Upper lobe of left lung (tissue), 6 donors: Measurements from ENCODE around the gene ISOC2. TPM values are rescaled to one million over a fixed set of nuclear protein-coding genes. Genes with fewer than 3 reads are reported as not detected.

Experiments
- ATAC-seq, 2 donors: fragments of 200-7000 bp; cut with Tn5 transposase; one replicate each; pipeline ENCODE4 v1.9.1; 2022; ENCODE audit warnings: mild to moderate bottlenecking in 2 of 2, moderate library complexity in 2 of 2; ENCODE audit not compliant: low FRiP score in 2 of 2
- DNase-seq, 2 donors: peaks; one replicate each; pipeline ENCODE4 v3.0.0-alpha.2; 2019 to 2020
- H3K27ac ChIP-seq, 4 donors: fragments of 200-600 bp; sonication (generic); one replicate each; pipeline ENCODE4 v1.5.1; 2016 to 2019
- H3K27me3 ChIP-seq, 4 donors: fragments of 200-600 bp; sonication (generic); one replicate each; pipeline ENCODE4 v1.5.1; 2017 to 2019
- H3K36me3 ChIP-seq, 4 donors: fragments of 200-600 bp; sonication (generic); one replicate each; pipeline ENCODE4 v1.5.1; 2016 to 2019
- H3K4me1 ChIP-seq, 4 donors: fragments of 200-600 bp; sonication (generic); one replicate each; pipeline ENCODE4 v1.5.1; 2018 to 2019
- H3K4me3 ChIP-seq, 4 donors: fragments of 200-600 bp; sonication (generic); one replicate each; pipeline ENCODE4 v1.5.1; 2017 to 2019; ENCODE audit warnings: mild to moderate bottlenecking in 2 of 4, moderate library complexity in 1 of 4
- H3K9me3 ChIP-seq, 4 donors: fragments of 200-600 bp; sonication (generic); one replicate each; pipeline ENCODE4 v1.5.1; 2018 to 2019
- CTCF ChIP-seq, 6 experiments: fragments of 450-650 bp in 4 of 6; fragments of 200-600 bp in 2 of 6; sonication (generic) in 2 of 6; IDR thresholded peaks; one replicate each; pipeline ENCODE4 v1.5.1; 2016 to 2019; ENCODE audit warnings: antibody characterized with exemption in 6 of 6
- EP300 ChIP-seq, 4 donors: sonication (generic); formaldehyde crosslinking; IDR thresholded peaks; one replicate each; pipeline ENCODE4 v1.5.1; 2017; ENCODE audit warnings: antibody characterized with exemption in 4 of 4, control low read depth in 2 of 4
- POLR2A ChIP-seq, 4 donors: fragments of 450-650 bp; IDR thresholded peaks; one replicate each; pipeline ENCODE4 v1.5.1; 2016 to 2017; ENCODE audit warnings: antibody characterized with exemption in 4 of 4, mild to moderate bottlenecking in 2 of 4
- POLR2AphosphoS5 ChIP-seq, 2 donors: sonication (generic); formaldehyde crosslinking; IDR thresholded peaks; one replicate each; pipeline ENCODE4 v1.5.1; 2017; ENCODE audit warnings: antibody characterized with exemption in 2 of 2
- WGBS, 2 donors: methylation state at CpG; one replicate each; pipeline ENCODE4 v1.1.5; 2017 to 2018; 5-methylcytosine and 5-hydroxymethylcytosine counted together
- total RNA-seq, 6 donors: library from RNA; depleted of rRNA in 4 of 6; stranded (reverse); fragments of >200 nt in 4 of 6; gene quantifications; one replicate each; pipeline versions ENCODE4 v1.1.0 to v1.2.1, GENCODE V29; 2016 to 2021
- donor health status: DM: no; HTN: no; CAD: no; lungs with moderate emphysema.
- donor health status: DM: no; HTN: yes; CAD: no; lungs with severe emphysema.

The ISOC2 gene
- total RNA-seq, 6 donors from 2014 or later, result 4.2 to 44.8 (median 36.7) TPM

DNA sequence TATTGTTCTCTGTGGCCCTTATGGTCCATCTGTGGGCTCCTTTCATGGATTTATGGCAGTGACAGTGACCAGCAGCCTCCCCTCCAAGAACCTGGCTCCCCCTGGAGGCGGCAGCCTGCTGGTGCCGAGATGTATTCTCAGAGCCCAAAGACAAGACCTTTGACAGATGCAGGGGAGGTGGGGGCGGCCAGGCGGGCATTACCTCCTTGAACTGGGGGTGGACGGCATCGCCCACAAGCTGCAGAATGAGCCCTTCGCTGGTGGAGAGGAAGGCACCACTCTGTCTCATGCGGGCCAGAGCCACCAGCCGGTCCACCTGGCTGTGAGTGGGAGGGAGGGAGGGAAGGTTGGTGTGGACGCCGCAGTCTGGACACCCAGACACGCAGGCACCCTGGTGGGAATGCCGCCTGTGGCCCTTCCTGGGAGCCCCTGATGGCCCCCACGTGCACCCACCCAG is 6.6 kb downstream of the ISOC2 start:
- no peaks in the 10 kb centered on the region for H3K9me3 ChIP-seq
- H3K4me1 ChIP-seq, result peaks cover 19 to 28% (median 24%) of the 10 kb centered on the region in 4 donors
- H3K36me3 ChIP-seq, result peaks cover 0 to 20% (median 9%) of the 10 kb centered on the region in 4 donors
- no peak for TF ChIP-seq POLR2A (IDR thresholded peaks at IDR 0.05)
- TF ChIP-seq CTCF (IDR thresholded peaks at IDR 0.05), result peak in 5 of 6 experiments; percentile 27 to 52 (median 30)
- H3K27ac ChIP-seq, result no peak overlapping the region
- WGBS, 2 donors, result 76 to 91% methylated on average over 7 to 12 of the region's 14 CpGs
- DNase-seq, result no peak
- peak in 1 of 2 donors; percentile 16 for ATAC-seq
- no peak overlapping the region for H3K4me3 ChIP-seq
- H3K27me3 ChIP-seq, result peaks cover 7 to 23% (median 16%) of the 10 kb centered on the region in 4 donors

- WGBS, 2 donors, result 90 to 95% methylated on average over 8 to 12 of the region's 12 CpGs
- H3K9me3 ChIP-seq, result no peaks in the 10 kb centered on the region
Observed at GRCh38 chr19:55453511-55454260, 7.8 kb downstream of the ISOC2 start.

GRCh38 chr19:55452749-55453346 is 8.6 kb downstream of the ISOC2 start:
- Histone ChIP-seq H3K27ac (no peak overlapping the region), H3K4me1 (peaks cover 15 to 22% (median 20%) of the 10 kb centered on the region in 4 donors), H3K9me3 (no peaks in the 10 kb centered on the region), H3K27me3 (peaks cover 7 to 27% (median 16%) of the 10 kb centered on the region in 4 donors), H3K4me3 (peak overlapping the region in 2 of 4 donors; percentile 7 to 21), H3K36me3 (peaks cover 0 to 20% (median 9%) of the 10 kb centered on the region in 4 donors)
- no peak for TF ChIP-seq EP300 (IDR thresholded peaks at IDR 0.05)
- no peak for TF ChIP-seq POLR2AphosphoS5 (IDR thresholded peaks at IDR 0.05)
- no peak for TF ChIP-seq CTCF (IDR thresholded peaks at IDR 0.05)
- no peak for TF ChIP-seq POLR2A (IDR thresholded peaks at IDR 0.05)
- DNase-seq, result peak in 1 of 2 donors; percentile 91
- 30 to 34% methylated on average over 14 to 23 of the region's 34 CpGs for WGBS, 2 donors
- ATAC-seq, result peak; percentile 65 to 73

More at GRCh38 chr19:55453511-55454260, 7.8 kb downstream of the ISOC2 start:
- TF ChIP-seq CTCF (IDR thresholded peaks at IDR 0.05), result no peak
- TF ChIP-seq EP300 (IDR thresholded peaks at IDR 0.05), result no peak
- TF ChIP-seq POLR2AphosphoS5 (IDR thresholded peaks at IDR 0.05), result no peak
- TF ChIP-seq POLR2A (IDR thresholded peaks at IDR 0.05), result no peak
- ATAC-seq, result no peak
- Histone ChIP-seq H3K27me3 (peaks cover 7 to 27% (median 16%) of the 10 kb centered on the region in 4 donors), H3K36me3 (peaks cover 0 to 20% (median 9%) of the 10 kb centered on the region in 4 donors), H3K27ac (no peak overlapping the region), H3K4me3 (no peak overlapping the region), H3K4me1 (peaks cover 15 to 22% (median 20%) of the 10 kb centered on the region in 4 donors)
- no peak for DNase-seq

- 6 to 12% methylated on average over 22 to 47 of the region's 57 CpGs for WGBS, 2 donors
- DNase-seq (peak in 1 of 2 donors; percentile 85), ATAC-seq (no peak)
- Histone ChIP-seq H3K4me3 (peak overlapping the region in 3 of 4 donors; percentile 7 to 21 (median 10)), H3K9me3 (no peaks in the 10 kb centered on the region), H3K27me3 (peaks cover 7 to 27% (median 16%) of the 10 kb centered on the region in 4 donors), H3K27ac (no peak overlapping the region), H3K36me3 (peaks cover 0 to 20% (median 9%) of the 10 kb centered on the region in 4 donors), H3K4me1 (peaks cover 15 to 22% (median 20%) of the 10 kb centered on the region in 4 donors)
- no peak for TF ChIP-seq POLR2AphosphoS5 (IDR thresholded peaks at IDR 0.05)
- TF ChIP-seq CTCF (IDR thresholded peaks at IDR 0.05), result no peak
- TF ChIP-seq POLR2A (IDR thresholded peaks at IDR 0.05), result no peak
- no peak for TF ChIP-seq EP300 (IDR thresholded peaks at IDR 0.05)
Observed at GRCh38 chr19:55451965-55452748, 9.3 kb downstream of the ISOC2 start.
